HPDE6-E6E7 (cell line): Measurements from ENCODE around the gene EHD1.
A peak's percentile ranks its signal among the peaks of the same experiment; 100 is the strongest.

ENCODE experiments used
- DNase-seq: peaks from one replicate; pipeline ENCODE4 v3.0.0; 2011; ENCODE audit warnings: missing footprints; ENCODE audit errors: extremely low spot score

Gene EHD1

DNA sequence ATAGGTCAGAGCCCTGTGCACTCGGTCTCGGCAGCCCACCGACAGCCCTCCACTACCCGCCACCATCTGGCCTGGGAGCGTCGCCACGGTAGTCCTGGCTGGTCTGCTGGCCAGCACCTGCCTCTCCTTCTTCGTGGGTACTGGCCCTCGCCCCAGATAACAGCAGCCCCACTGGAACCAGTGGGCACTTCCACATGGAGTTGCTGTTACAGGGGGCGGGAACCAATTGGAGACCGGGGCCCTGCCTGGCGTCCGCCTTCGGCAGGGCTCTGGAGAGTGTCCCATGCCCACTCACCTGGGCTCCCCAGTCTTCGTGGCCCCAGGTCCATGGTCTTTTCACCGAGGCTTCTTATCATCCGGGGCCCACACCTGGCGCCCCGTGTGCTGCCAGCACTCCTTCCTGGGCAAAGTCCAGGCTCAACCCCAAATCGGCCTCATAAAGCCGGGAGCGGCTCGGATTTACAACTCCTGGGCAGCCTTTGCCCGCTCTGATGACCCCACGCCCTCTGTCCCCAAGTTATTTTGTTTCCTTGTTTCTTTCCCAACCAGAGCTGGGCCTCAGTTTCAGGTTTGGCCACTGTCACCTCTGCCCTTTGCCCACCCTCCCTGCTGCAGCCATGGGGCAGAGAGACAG lies 12.9 kb upstream of the EHD1 start:
- no peak for DNase-seq

DNA sequence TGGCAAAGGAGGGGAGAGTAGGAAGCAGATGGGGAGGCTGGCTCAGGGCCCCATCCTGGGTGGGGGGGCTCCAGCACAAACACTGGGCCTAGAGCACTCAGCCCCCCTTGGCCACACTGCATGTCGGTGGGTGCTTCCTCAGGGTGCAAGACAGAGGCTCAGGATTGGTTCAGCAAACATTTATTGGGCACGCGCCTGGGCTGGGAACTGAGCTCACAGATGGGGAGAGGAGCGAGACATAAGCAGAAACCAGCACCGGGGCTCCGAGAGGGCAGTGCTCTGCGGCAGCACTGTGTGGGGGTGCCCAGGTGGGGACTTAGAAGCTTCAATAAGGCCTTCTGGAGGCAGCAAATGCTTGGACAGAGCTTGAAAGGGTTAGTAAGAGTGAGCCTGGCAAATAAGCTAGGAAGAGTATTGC lies 12.1 kb upstream of the EHD1 start:
- no peak for DNase-seq

DNA sequence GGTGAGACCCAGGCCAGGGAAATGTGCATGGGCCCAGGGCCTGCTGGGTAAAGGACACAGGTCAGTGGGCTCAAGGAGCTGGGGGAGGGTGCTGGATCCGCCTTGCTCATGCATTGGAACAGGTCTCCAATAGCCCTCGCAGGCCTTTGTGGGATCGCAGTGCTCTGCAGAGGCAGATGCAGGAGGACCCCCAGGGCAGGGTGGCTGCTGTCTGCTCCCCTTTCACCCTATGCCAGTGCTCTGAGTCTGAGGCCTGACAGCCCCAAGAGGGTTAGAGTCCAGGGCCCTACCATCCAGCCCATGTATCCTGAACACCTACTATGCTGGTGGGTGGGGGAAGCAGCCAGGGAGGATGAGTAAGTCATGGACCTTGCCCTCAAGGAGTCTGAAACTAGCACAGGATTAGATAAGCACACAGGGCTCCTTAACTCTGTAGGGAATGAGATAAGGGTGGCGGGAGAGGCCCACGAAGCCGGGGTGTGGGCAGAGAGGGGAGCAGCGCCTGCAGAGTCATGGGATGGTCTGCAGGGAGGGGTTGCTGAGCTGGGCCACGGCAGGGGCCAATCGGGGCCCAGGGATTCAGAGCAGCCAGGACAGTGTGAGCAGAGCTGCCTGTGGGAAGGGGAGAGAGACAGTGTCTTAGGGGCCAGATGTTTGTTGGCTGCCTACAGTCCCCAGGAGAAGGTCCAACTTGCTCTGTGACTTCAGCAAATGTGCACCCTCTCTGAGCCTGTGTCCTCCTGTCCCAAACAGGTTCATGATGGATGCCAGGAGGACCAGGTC lies 10.5 kb upstream of the EHD1 start:
- DNase-seq = no peak

- no peak for DNase-seq
Observed at GRCh38 chr11:64888406-64888728, 9.9 kb upstream of the EHD1 start.

- DNase-seq = peak; percentile 50
Observed at GRCh38 chr11:64887757-64888405, 9.5 kb upstream of the EHD1 start.

DNA sequence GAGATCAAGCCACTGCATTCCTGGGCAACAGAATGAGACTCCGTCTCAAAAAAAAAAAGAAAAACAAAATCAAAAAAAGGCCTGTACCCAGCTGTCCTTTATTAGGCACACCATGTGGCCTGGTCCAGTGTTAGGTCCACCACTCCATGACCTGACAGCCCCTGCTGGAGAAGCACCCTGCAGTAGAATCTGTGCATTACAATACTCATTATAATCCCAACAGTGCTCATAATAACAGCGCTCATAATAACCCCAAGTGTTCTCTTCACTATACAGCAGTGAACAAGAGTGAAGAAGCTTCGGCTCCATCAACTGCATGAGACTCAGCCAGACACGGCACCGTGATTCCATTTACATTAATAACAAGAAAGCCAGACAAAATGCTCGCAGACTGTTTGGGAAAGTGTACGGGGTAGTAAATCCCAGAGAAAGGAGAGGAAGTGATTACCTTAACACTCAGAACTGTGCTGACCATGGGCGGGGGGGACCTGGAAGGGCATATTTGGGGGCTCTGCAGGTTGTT lies 8.9 kb upstream of the EHD1 start:
- no peak for DNase-seq

- DNase-seq = peak; percentile 49
Observed at GRCh38 chr11:64885367-64886286, 7.2 kb upstream of the EHD1 start.

GRCh38 chr11:64884019-64884418 lies 5.6 kb upstream of the EHD1 start:
- no peak for DNase-seq

DNA sequence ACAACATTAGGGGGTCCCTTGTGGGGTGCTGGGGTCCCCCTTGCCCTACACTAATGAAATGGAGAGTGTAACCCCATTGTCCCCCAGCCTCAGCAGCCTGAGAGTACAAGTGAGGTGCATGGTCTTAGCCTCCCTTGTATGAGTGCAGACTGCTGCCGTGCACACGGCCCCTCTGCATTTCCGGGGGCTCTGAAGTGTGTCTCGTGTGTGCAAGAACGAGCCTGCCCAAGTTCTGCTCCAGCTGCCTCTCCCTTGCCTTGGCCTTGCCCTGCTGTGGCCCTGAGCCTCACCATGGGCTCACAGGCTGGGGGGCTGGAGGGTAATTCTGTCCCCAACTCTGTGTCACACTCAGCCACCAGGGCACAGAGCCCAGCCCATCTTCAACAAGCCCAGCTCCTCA lies 5.2 kb upstream of the EHD1 start:
- DNase-seq = no peak

DNA sequence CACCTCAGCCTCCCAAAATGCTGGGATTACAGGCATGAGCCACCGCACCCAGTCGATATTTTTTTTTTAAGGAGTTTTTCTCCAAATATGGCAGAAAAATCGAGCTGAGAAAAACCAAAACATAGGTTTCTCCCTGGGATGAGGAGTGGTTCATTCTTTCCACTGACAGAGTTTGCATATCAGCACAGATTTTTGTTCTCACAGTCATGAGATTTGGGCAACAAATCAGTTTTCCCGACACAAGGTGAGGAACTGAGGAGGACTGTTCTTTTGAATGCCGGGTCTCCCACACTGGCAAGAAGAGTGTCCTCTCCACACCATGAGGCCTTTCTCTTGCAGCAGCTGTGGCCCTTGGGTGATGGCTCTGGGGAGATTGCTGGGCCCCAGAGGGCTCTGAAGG lies 3.8 kb upstream of the EHD1 start:
- no peak for DNase-seq

DNA sequence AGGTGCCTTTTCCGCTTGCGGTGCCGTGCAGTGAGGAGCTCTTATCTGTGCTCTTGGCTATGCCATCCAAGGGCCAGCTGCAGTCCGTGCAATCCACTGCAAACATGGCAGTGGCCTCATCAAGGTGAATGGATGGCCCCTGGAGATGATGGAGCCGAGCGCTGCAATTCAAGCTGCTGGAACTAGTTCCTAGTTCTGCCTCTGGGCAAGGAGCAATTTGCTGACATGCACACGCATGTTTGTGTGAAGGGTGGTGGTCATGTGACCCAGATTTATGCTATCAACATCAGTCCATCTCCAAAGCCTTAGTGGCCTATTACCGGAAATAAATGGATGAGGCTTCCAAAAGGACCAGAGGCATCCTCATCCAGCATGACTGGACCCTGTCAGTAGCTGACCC lies 3.1 kb upstream of the EHD1 start:
- DNase-seq = peak; percentile 55

GRCh38 chr11:64880240-64881001 lies 2.0 kb upstream of the EHD1 start:
- no peak for DNase-seq

- no peak for DNase-seq
Observed at GRCh38 chr11:64879244-64879900, 951 bp upstream of the EHD1 start.

DNA sequence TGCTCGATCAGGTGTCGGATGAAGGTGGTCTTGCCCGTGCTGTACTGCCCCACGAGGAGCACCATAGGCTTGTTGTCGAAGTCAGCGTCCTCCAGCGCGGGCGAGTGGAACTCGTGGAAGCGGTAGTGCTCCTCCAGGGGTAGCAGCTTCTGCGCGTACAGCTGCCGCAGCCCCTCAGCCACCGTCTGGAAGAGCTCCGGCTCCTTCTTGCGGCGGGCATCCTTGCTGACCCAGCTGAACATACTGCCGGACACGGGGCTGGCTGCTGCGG lies 263 bp downstream of the EHD1 start:
- DNase-seq = no peak

DNA sequence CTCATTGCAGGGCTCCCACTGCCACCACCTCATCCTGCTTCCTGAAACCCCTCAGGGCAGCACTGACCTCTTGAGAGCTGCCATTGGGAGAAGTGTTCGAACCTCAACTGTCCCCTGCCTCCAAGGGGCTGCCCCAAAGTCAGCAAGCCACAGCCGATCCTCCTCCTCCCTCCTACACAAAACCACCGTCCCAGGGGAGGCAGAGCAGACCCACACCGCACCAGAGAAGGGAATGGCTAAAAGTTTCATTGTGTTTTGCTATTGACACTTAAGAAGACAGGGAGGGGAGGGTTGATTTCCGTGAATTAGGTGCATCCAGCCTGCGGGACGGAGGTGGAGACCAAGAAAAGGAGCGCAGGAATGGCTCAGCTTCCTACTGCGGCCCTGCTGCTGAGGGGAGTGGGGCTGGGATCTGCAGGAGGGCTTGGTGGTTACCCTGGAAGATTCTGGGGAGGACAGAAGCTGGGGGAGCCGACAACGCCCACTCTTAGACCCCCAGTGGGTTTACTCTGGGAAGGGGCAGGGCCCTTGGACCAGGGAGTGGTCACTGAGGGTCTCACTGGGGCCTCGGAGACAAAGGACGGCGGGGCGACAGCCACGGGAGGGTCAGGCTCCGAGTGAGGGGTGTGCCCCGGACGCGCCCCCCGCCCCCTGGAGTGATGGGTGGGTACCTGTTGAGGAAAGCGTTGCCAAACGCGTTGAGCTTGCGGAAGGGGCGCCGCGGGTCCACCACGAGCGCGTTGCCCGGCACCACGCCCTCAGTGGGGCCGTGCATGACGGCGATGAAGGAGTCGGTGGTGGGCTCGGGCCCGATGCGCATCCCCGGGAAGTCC lies 815 bp downstream of the EHD1 start:
- DNase-seq = no peak

DNA sequence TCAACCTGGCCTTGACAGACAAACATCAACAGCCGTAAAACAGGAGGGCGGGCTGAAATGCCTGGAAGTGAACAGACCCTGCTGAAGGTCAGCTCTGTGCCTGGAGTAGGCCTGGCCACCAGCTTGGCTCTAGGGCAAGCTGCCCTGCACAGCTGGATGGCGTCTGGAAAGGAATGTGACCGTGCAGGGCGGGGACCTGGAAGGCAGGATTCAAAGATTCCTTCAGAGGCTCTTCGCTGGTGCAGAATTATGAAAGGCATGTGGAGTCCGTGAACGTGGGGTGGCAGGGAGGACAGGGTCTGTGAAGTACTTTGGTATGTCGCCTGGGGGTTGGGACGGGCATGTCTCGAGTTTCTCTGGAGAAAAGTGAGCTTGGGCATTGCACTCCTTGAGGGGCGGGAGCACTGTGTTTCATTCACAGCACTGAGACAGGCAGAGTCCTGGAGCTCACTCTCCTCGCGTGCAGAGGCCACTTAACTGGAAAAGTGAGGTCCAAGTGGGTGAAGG lies 1.5 kb downstream of the EHD1 start:
- no peak for DNase-seq

DNA sequence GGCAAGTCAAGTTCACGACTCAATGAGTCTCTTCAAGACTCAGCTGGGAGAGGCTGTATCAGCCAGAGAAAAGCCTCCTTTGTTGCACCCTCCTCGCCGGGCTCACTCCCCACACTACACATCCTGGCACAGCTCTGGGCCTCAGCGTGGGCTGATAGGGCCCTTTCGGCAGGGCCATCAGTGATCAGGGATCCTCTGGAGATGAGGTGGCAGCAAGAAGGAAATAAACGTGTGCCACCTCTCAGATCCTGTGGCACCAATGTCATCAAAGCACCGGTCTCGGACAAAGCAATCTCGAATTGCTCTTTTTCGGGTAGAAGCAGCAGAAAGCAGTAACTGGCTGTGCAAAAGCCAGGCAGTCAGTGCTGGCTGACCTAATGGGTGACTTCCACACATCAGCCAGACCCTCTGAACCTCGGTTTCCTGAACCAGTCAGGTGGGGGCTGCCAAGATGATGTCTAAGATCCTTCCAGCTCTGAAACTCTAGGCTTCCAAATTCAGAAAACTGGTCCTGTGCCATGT lies 2.1 kb downstream of the EHD1 start:
- DNase-seq = no peak

- DNase-seq = no peak
Observed at GRCh38 chr11:64875369-64876228, 2.8 kb downstream of the EHD1 start.
